ENCODE results near the gene SNX22. TPM values are rescaled to one million over a fixed set of nuclear protein-coding genes. Genes with fewer than 3 reads are reported as not detected.

Gene SNX22
- polyA plus RNA-seq, 4 donors: 1.1 to 2.7 (median 1.9) TPM

- no peak for DNase-seq (ENCODE audit: low read depth in 4 of 4, low spot score in 2 of 4)
Observed at GRCh38 chr15:64133623-64134344, 17.7 kb upstream of the SNX22 start.

GRCh38 chr15:64134345-64134829, 17.1 kb upstream of the SNX22 start:
- DNase-seq (ENCODE audit: low read depth in 4 of 4, low spot score in 2 of 4): no peak

GRCh38 chr15:64136347-64136746, 15.2 kb upstream of the SNX22 start:
- no peak for DNase-seq (ENCODE audit: low read depth in 4 of 4, low spot score in 2 of 4)

GRCh38 chr15:64137226-64137833, 14.2 kb upstream of the SNX22 start:
- no peak for DNase-seq (ENCODE audit: low read depth in 4 of 4, low spot score in 2 of 4)

GRCh38 chr15:64138331-64138941, 13.1 kb upstream of the SNX22 start:
- no peak for DNase-seq (ENCODE audit: low read depth in 4 of 4, low spot score in 2 of 4)

- no peak for DNase-seq (ENCODE audit: low read depth in 4 of 4, low spot score in 2 of 4)
Observed at GRCh38 chr15:64141798-64142512, 9.6 kb upstream of the SNX22 start.

- DNase-seq (ENCODE audit: low read depth in 4 of 4, low spot score in 2 of 4): no peak
Observed at GRCh38 chr15:64143276-64143675, 8.3 kb upstream of the SNX22 start.

GRCh38 chr15:64144192-64144564, 7.4 kb upstream of the SNX22 start:
- DNase-seq (ENCODE audit: low read depth in 4 of 4, low spot score in 2 of 4): no peak

GRCh38 chr15:64144565-64145281, 6.8 kb upstream of the SNX22 start:
- no peak for DNase-seq (ENCODE audit: low read depth in 4 of 4, low spot score in 2 of 4)

- DNase-seq (ENCODE audit: low read depth in 4 of 4, low spot score in 2 of 4): no peak
Observed at GRCh38 chr15:64146041-64146440, 5.5 kb upstream of the SNX22 start.

- no peak for DNase-seq (ENCODE audit: low read depth in 4 of 4, low spot score in 2 of 4)
Observed at GRCh38 chr15:64146520-64146884, 5.0 kb upstream of the SNX22 start.

GRCh38 chr15:64146885-64147681, 4.4 kb upstream of the SNX22 start:
- no peak for DNase-seq (ENCODE audit: low read depth in 4 of 4, low spot score in 2 of 4)

- DNase-seq (ENCODE audit: low read depth in 4 of 4, low spot score in 2 of 4): no peak
Observed at GRCh38 chr15:64148168-64148567, 3.4 kb upstream of the SNX22 start.

GRCh38 chr15:64148581-64148980, 3.0 kb upstream of the SNX22 start:
- DNase-seq (ENCODE audit: low read depth in 4 of 4, low spot score in 2 of 4): no peak

- no peak for DNase-seq (ENCODE audit: low read depth in 4 of 4, low spot score in 2 of 4)
Observed at GRCh38 chr15:64149424-64149823, 2.1 kb upstream of the SNX22 start.

- DNase-seq (ENCODE audit: low read depth in 4 of 4, low spot score in 2 of 4): no peak
Observed at GRCh38 chr15:64149893-64150578, 1.5 kb upstream of the SNX22 start.

GRCh38 chr15:64152507-64153387, 1.2 kb downstream of the SNX22 start:
- no peak for DNase-seq (ENCODE audit: low read depth in 4 of 4, low spot score in 2 of 4)

Data from left renal cortex interstitium (tissue), 4 donors.